ENCODE results near the gene STX18. TPM values are rescaled to one million over a fixed set of nuclear protein-coding genes. Genes with fewer than 3 reads are reported as not detected.

STX18 gene
- polyA plus RNA-seq, 1 experiment = 27.0 TPM

DNA sequence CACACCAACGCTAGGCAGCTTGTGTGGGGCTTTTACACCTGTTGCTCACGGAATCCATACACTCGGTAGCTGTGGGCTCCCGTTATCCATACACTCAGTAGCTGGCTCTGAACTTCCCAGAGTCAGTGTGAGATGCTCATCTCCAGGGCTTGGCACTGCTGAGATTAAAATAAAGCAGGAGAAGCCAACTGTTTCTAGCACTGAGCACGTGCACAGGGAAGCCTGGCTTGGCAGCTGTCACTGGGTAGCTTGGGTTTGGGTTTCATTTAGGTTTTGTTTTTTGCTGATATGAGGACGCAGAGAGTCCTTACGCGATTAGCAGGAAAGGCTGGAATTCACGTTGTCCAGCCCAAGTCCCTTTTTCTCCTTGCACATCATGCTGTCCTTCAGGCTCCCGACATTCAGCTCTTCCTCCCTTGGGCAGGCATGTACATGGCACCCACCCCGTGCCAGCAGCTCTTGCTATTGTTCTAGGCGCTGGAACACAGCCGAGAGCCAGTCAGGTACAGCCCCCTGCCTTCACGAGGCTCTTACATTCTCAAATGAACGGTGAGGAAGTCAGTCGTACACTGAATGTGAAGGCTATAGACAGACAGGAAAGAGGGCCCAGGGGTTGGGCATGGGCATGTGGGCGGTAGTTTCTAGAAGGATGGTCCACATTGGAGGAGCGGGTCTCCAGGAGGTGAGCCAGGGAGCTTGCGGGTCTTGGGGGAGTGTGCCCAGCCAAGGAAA is 129.0 kb downstream of the STX18 start:
- CTCF ChIA-PET = no interaction called here
- Histone ChIP-seq H3K9me3 (ENCODE audit: control insufficient read depth, insufficient read depth, low read length) (peaks cover 10% of the 10 kb centered on the region; the same call in 1 of the 2 replicates), H3K4me3 (ENCODE audit: low read depth, low read length) (no peak overlapping the region), H3K27ac (ENCODE audit: low read depth, low read length) (no peak overlapping the region), H3K27me3 (ENCODE audit: control insufficient read depth, insufficient read depth, low read length) (no peaks in the 10 kb centered on the region)
- TF ChIP-seq, protein P1, sequence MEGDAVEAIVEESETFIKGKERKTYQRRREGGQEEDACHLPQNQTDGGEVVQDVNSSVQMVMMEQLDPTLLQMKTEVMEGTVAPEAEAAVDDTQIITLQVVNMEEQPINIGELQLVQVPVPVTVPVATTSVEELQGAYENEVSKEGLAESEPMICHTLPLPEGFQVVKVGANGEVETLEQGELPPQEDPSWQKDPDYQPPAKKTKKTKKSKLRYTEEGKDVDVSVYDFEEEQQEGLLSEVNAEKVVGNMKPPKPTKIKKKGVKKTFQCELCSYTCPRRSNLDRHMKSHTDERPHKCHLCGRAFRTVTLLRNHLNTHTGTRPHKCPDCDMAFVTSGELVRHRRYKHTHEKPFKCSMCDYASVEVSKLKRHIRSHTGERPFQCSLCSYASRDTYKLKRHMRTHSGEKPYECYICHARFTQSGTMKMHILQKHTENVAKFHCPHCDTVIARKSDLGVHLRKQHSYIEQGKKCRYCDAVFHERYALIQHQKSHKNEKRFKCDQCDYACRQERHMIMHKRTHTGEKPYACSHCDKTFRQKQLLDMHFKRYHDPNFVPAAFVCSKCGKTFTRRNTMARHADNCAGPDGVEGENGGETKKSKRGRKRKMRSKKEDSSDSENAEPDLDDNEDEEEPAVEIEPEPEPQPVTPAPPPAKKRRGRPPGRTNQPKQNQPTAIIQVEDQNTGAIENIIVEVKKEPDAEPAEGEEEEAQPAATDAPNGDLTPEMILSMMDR (IDR thresholded peaks at IDR 0.05; ENCODE audit: low read depth, low read length) = no peak
- DNase-seq (ENCODE audit: low read depth, low spot score) = no peak
- POLR2A ChIA-PET = interaction anchor here (0.8 kb wide), 1 partner anchor 102 kb away, joined by 6 read pairs; no protein-coding TSS in a partner anchor

DNA sequence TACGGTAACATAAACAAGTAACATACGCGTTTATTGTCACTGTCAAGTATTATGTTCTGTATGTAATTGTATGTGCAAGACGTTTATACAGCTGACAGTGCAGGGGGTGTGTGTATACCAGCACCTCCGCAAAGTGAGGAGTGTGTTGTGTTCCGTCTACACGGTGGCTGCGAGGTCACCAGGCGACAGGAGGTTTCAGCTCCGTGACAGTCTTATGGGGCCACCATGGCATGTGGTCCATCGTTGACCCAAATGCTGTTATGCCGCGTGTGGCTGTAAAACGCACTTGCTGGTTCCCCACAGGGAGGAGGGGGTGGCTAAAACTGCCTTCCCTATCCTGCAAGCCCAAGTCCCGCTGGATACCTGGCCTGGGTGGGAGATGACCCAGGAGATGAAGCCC is 129.9 kb downstream of the STX18 start:
- peaks cover 10% of the 10 kb centered on the region; the same call in 1 of the 2 replicates for H3K9me3 ChIP-seq (ENCODE audit: control insufficient read depth, insufficient read depth, low read length)
- TF ChIP-seq, protein P1 (IDR thresholded peaks at IDR 0.05; ENCODE audit: low read depth, low read length) = no peak
- H3K27ac ChIP-seq (ENCODE audit: low read depth, low read length) = no peak overlapping the region
- H3K4me3 ChIP-seq (ENCODE audit: low read depth, low read length) = no peak overlapping the region
- no peaks in the 10 kb centered on the region for H3K27me3 ChIP-seq (ENCODE audit: control insufficient read depth, insufficient read depth, low read length)
- ChIA-PET POLR2A (interaction anchor here (0.8 kb wide), 1 partner anchor 102 kb away, joined by 6 read pairs; no protein-coding TSS in a partner anchor), CTCF (interaction anchor here (2.0 kb wide), 1 partner anchor 19 kb away, joined by 8 read pairs; no protein-coding TSS in a partner anchor)
- no peak for DNase-seq (ENCODE audit: low read depth, low spot score)

DNA sequence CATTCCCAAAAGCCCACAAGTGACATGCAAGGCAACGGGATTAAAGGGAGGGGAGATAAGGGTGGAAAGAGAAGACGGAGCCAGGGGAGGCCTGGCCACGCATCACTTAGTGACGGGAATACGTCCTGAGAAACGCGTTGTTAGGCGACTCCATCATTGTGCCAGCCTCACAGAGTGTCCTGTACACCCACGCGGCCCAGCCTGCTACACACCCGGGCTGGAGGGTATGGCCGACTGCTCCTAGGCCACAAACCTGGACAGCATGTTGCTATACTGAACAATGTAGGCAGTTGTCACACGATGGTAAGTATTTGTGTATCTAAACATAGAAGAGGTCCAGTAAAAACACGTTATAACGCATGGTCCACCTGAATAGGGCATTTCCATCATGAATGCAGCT is 131.6 kb downstream of the STX18 start:
- no peak overlapping the region for H3K4me3 ChIP-seq (ENCODE audit: low read depth, low read length)
- H3K27me3 ChIP-seq (ENCODE audit: control insufficient read depth, insufficient read depth, low read length) = no peaks in the 10 kb centered on the region
- peaks cover under 1% of the 10 kb centered on the region; the same call in 1 of the 2 replicates for H3K9me3 ChIP-seq (ENCODE audit: control insufficient read depth, insufficient read depth, low read length)
- ChIA-PET POLR2A (interaction anchor here (0.6 kb wide), 1 partner anchor 455 kb away, joined by 3 read pairs; no protein-coding TSS in a partner anchor), CTCF (interaction anchor here (2.0 kb wide), 1 partner anchor 20 kb away, joined by 8 read pairs; no protein-coding TSS in a partner anchor)
- TF ChIP-seq, protein P1 (IDR thresholded peaks at IDR 0.05; ENCODE audit: low read depth, low read length) = no peak
- no peak for DNase-seq (ENCODE audit: low read depth, low spot score)
- H3K27ac ChIP-seq (ENCODE audit: low read depth, low read length) = no peak overlapping the region

DNA sequence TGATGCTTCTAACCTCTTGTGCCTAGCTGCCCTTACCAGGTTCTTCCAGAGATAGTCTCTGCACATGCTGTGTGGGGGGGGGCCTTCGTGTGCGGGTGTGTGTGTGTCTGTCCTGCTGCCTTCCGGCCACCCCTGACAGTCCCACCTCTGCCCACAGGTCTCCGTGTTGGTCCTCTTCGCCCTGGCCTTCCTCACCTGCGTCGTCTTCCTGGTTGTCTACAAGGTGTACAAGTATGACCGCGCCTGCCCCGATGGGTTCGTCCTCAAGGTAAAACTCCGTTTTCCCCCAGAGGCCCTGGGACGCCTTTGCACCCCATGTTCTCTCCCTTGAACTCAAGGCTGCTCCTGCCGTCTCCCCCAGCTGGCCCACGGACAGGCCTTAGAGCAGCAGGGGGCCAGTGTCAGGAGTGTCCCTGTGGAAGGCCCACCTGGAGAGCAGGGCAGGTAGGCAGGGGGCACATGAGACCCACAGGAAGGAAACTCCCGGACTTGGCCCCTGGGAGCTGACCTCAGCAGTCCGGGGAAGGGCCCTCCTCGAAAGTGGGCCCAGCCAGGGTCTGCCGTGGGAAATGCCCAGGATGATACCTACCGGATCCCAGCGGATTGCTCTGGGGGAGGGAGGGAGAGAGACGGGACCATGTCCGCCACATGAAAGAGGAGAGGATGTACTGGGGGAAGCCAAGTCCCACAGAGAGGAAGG is 132.3 kb downstream of the STX18 start:
- ChIA-PET CTCF (no interaction called here), POLR2A (no interaction called here)
- TF ChIP-seq, protein P1 (IDR thresholded peaks at IDR 0.05; ENCODE audit: low read depth, low read length) = no peak
- no peak overlapping the region for H3K4me3 ChIP-seq (ENCODE audit: low read depth, low read length)
- peaks cover 3% of the 10 kb centered on the region for H3K27me3 ChIP-seq (ENCODE audit: control insufficient read depth, insufficient read depth, low read length)
- H3K27ac ChIP-seq (ENCODE audit: low read depth, low read length) = no peak overlapping the region
- no peaks in the 10 kb centered on the region for H3K9me3 ChIP-seq (ENCODE audit: control insufficient read depth, insufficient read depth, low read length)
- no peak for DNase-seq (ENCODE audit: low read depth, low spot score)

Measured in AG04450 (cell line).